Measurements from ENCODE around the gene YY2.

Gene YY2

GRCh38 chrX:21881881-21882574 is 26.2 kb downstream of the YY2 start:
- no peak for DNase-seq

- no peak for DNase-seq
These were observed 27.5 kb downstream of the YY2 start for GRCh38 chrX:21883258-21883657.

GRCh38 chrX:21885568-21885967 is 29.8 kb downstream of the YY2 start:
- DNase-seq: no peak

- no peak for DNase-seq
These were observed 49.5 kb downstream of the YY2 start for GRCh38 chrX:21905313-21905712.

- no peak for DNase-seq
These were observed 50.2 kb downstream of the YY2 start for GRCh38 chrX:21905953-21906352.

- DNase-seq: no peak
These were observed 51.5 kb downstream of the YY2 start for GRCh38 chrX:21907260-21907659.
